K562 (cell line): ENCODE measurements around the gene INHBE. TPM values are rescaled to one million over a fixed set of nuclear protein-coding genes. Genes with fewer than 3 reads are reported as not detected.

Experiments
- BACH1 ChIP-seq: fragments of 200-800 bp; sonication (Bioruptor generic); IDR thresholded peaks from 2 replicates; pipeline ENCODE4 v1.6.1; 2016; ENCODE audit warnings: missing genetic modification characterization, missing compliant biosample characterization
- CC2D1A ChIP-seq: fragments of 450-650 bp; IDR thresholded peaks from 2 replicates; pipeline ENCODE4 v1.6.1; 2017; ENCODE audit warnings: mild to moderate bottlenecking
- CTBP1 ChIP-seq: fragments of 450-650 bp; IDR thresholded peaks from 2 replicates; pipeline ENCODE4 v1.6.1; 2016; ENCODE audit warnings: borderline replicate concordance
- DACH1 ChIP-seq: fragments of 450-650 bp; IDR thresholded peaks from 2 replicates; pipeline ENCODE4 v1.6.1; 2018; ENCODE audit not compliant: partially characterized antibody
- ELF2 ChIP-seq: fragments of 250-450 bp; sonication (Bioruptor Pico); IDR thresholded peaks from 2 replicates; pipeline ENCODE4 v1.5.0; 2021; ENCODE audit warnings: mild to moderate bottlenecking
- FOXK1 ChIP-seq: sonication (generic); formaldehyde crosslinking; IDR thresholded peaks from 2 replicates; pipeline ENCODE4 v1.8.0; 2022; ENCODE audit warnings: missing genetic modification reagents, mild to moderate bottlenecking, borderline replicate concordance
- GTF2A2 ChIP-seq: IDR thresholded peaks from 2 replicates; pipeline ENCODE4 v1.6.1; 2016; ENCODE audit warnings: mild to moderate bottlenecking, missing genetic modification characterization, missing compliant biosample characterization
- HNRNPUL1 ChIP-seq: fragments of 200-400 bp; formaldehyde crosslinking; IDR thresholded peaks from 2 replicates; pipeline ENCODE4 v1.6.1; 2017; ENCODE audit warnings: low read length
- MAFK ChIP-seq: IDR thresholded peaks from 2 replicates; pipeline ENCODE4 v1.6.1; 2011; ENCODE audit warnings: low read length, improper control_type of control experiment
- MTA3 ChIP-seq: fragments of 450-650 bp; formaldehyde crosslinking; IDR thresholded peaks from 2 replicates; pipeline ENCODE4 v1.6.1; 2017; ENCODE audit warnings: mild to moderate bottlenecking, borderline replicate concordance
- MXI1 ChIP-seq: IDR thresholded peaks from 2 replicates; pipeline ENCODE4 v1.6.1; 2011; ENCODE audit warnings: low read depth, mild to moderate bottlenecking, improper control_type of control experiment, low read length
- NR4A1 ChIP-seq, 2 experiments: fragments of 250-450 bp in 1 of 2; fragments of 450-650 bp in 1 of 2; sonication (Bioruptor Pico) in 1 of 2; IDR thresholded peaks; 2 replicates each; pipeline versions ENCODE4 v1.4.0 to v1.6.1; 2016 to 2020; ENCODE audit warnings: mild to moderate bottlenecking in 2 of 2, missing compliant biosample characterization in 1 of 2, missing genetic modification characterization in 1 of 2, moderate library complexity in 1 of 2
- PTTG1 ChIP-seq: fragments of 450-650 bp; IDR thresholded peaks from 2 replicates; pipeline ENCODE4 v1.6.1; 2016; ENCODE audit warnings: low read depth, mild to moderate bottlenecking, missing genetic modification characterization, missing compliant biosample characterization
- SMAD2 ChIP-seq: fragments of 150-350 bp; IDR thresholded peaks from 2 replicates; pipeline ENCODE4 v1.6.1; 2014; ENCODE audit warnings: low read depth, mild to moderate bottlenecking, low read length
- SP2 ChIP-seq: IDR thresholded peaks from 2 replicates; pipeline ENCODE4 v1.6.1; 2011; ENCODE audit warnings: mild to moderate bottlenecking, low read depth, low read length, moderate library complexity; ENCODE audit not compliant: poor library complexity, severe bottlenecking; ENCODE audit errors: extremely low read depth
- SRSF9 ChIP-seq: fragments of 200-400 bp; formaldehyde crosslinking; IDR thresholded peaks from 2 replicates; pipeline ENCODE4 v1.6.1; 2017; ENCODE audit warnings: low read depth, low read length, borderline replicate concordance
- TCF7 ChIP-seq: sonication (generic); IDR thresholded peaks from 2 replicates; pipeline ENCODE4 v1.6.1; 2016; ENCODE audit warnings: antibody characterized with exemption, borderline replicate concordance
- ZNF143 ChIP-seq: sonication (generic); formaldehyde crosslinking; IDR thresholded peaks from 2 replicates; pipeline ENCODE4 v1.9.0; 2022; ENCODE audit warnings: mild to moderate bottlenecking, missing genetic modification reagents
- ZNF239 ChIP-seq: fragments of 250-450 bp; sonication (Bioruptor Pico); IDR thresholded peaks from 2 replicates; pipeline ENCODE4 v1.4.0; 2020; ENCODE audit warnings: mild to moderate bottlenecking
- ZNF696 ChIP-seq: fragments of 250-450 bp; sonication (Bioruptor Pico); conservative IDR thresholded peaks from 2 replicates; pipeline ENCODE4 v1.4.0; 2020; ENCODE audit warnings: mild to moderate bottlenecking, moderate library complexity
- ZNF699 ChIP-seq: fragments of 250-450 bp; sonication (Bioruptor Pico); IDR thresholded peaks from 2 replicates; pipeline ENCODE4 v1.8.0; 2021; ENCODE audit warnings: mild to moderate bottlenecking, moderate library complexity; ENCODE audit not compliant: insufficient replicate concordance
- polyA plus RNA-seq, 8 experiments: library from polyadenylated mRNA; depleted of rRNA in 4 of 8; stranded (reverse) in 5 of 8; unstranded in 3 of 8; fragments of >200 nt; fragmentation: Nextera tagmentation in 2 of 8; fragmentation: Illumina TruSeq in 1 of 8; extraction: Ambion mirVana in 2 of 8; extraction: Trizol in 1 of 8; gene quantifications; 2 replicates each; pipeline versions ENCODE4 v1.2.1 to v1.2.3, GENCODE V29; 2011 to 2014; ENCODE audit warnings: inconsistent platforms in 1 of 8, missing spikeins in 1 of 8
- total RNA-seq, 7 experiments: library from RNA; depleted of rRNA in 6 of 7; stranded (reverse); fragments of >200 nt in 6 of 7; fragmentation: Illumina TruSeq in 2 of 7; extraction: Trizol in 2 of 7; gene quantifications; 2 replicates each; pipeline versions ENCODE4 v1.2.1 to v1.2.3, GENCODE V29; 2011 to 2021; ENCODE audit warnings: low replicate concordance in 1 of 7
- TF ChIP-seq, protein P1 (sequence below): sonication (generic); formaldehyde crosslinking; IDR thresholded peaks from 2 replicates; pipeline ENCODE4 v1.8.0; 2023; ENCODE audit warnings: missing genetic modification reagents, mild to moderate bottlenecking, borderline replicate concordance

INHBE gene
- total and polyA plus RNA-seq, 9 of the 15 experiments (the other 6 are each of a cell fraction or from before 2014, with no cell fraction given) = 0.94 to 9.9 (median 7.3) TPM

DNA sequence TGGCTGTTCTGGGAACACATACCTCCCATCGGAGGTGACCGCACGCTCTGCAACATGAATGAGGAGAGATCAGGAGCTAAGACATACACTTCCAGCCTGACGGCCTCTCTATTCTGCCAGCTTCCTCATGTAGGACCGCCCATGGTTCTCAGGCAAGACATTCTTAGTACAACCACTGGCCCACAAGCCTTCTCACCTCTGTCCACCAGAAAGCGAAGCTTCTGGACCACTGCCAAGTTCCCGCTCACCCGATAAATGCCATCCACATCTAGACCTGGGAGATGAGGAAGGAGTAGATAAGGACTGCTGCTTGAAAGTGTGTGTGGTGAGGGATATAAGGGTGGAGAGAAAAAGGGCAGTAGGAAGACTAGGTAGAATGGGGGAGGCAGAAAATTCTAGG lies 19.3 kb downstream of the INHBE start (continued):
- TF ChIP-seq, protein P1, sequence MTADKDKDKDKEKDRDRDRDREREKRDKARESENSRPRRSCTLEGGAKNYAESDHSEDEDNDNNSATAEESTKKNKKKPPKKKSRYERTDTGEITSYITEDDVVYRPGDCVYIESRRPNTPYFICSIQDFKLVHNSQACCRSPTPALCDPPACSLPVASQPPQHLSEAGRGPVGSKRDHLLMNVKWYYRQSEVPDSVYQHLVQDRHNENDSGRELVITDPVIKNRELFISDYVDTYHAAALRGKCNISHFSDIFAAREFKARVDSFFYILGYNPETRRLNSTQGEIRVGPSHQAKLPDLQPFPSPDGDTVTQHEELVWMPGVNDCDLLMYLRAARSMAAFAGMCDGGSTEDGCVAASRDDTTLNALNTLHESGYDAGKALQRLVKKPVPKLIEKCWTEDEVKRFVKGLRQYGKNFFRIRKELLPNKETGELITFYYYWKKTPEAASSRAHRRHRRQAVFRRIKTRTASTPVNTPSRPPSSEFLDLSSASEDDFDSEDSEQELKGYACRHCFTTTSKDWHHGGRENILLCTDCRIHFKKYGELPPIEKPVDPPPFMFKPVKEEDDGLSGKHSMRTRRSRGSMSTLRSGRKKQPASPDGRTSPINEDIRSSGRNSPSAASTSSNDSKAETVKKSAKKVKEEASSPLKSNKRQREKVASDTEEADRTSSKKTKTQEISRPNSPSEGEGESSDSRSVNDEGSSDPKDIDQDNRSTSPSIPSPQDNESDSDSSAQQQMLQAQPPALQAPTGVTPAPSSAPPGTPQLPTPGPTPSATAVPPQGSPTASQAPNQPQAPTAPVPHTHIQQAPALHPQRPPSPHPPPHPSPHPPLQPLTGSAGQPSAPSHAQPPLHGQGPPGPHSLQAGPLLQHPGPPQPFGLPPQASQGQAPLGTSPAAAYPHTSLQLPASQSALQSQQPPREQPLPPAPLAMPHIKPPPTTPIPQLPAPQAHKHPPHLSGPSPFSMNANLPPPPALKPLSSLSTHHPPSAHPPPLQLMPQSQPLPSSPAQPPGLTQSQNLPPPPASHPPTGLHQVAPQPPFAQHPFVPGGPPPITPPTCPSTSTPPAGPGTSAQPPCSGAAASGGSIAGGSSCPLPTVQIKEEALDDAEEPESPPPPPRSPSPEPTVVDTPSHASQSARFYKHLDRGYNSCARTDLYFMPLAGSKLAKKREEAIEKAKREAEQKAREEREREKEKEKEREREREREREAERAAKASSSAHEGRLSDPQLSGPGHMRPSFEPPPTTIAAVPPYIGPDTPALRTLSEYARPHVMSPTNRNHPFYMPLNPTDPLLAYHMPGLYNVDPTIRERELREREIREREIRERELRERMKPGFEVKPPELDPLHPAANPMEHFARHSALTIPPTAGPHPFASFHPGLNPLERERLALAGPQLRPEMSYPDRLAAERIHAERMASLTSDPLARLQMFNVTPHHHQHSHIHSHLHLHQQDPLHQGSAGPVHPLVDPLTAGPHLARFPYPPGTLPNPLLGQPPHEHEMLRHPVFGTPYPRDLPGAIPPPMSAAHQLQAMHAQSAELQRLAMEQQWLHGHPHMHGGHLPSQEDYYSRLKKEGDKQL = no peak
- no peak for TF ChIP-seq GTF2A2 (tag)
- no peak for TF ChIP-seq MXI1
- TF ChIP-seq TCF7 = no peak
- no peak for TF ChIP-seq BACH1 (tag)
- no peak for TF ChIP-seq ZNF143 (CRISPR knock-in tag)
- no peak for TF ChIP-seq ELF2
- TF ChIP-seq DACH1 = no peak
- TF ChIP-seq ZNF239 (CRISPR knock-in tag) = no peak
- TF ChIP-seq HNRNPUL1 = no peak
- no peak for TF ChIP-seq SMAD2
- peak; percentile 41; the same call in 1 of the 2 replicates for TF ChIP-seq CTBP1
- no peak for TF ChIP-seq SRSF9
- no peak for TF ChIP-seq ZNF699 (CRISPR knock-in tag)
- TF ChIP-seq MAFK = no peak
- TF ChIP-seq SP2 = no peak
- TF ChIP-seq MTA3 = peak; percentile 23; the same call in 1 of the 2 replicates
- TF ChIP-seq ZNF696 (CRISPR knock-in tag) = no peak
- TF ChIP-seq FOXK1 (CRISPR knock-in tag) = no peak
- TF ChIP-seq PTTG1 = no peak
- TF ChIP-seq NR4A1 (CRISPR knock-in tag; IDR thresholded peaks at IDR 0.05) = no peak
- TF ChIP-seq NR4A1 (tag; IDR thresholded peaks at IDR 0.05) = no peak
- no peak for TF ChIP-seq CC2D1A
